Glutamatergic neuron (in vitro differentiated cells): ENCODE data around the gene NISCH. TPM values are rescaled to one million over a fixed set of nuclear protein-coding genes. Genes with fewer than 3 reads are reported as not detected.
A peak's percentile ranks its signal among the peaks of the same experiment; 100 is the strongest.

Experiments
- DNase-seq: peaks from one replicate; pipeline ENCODE4 v3.0.0; 2022
- H3K27ac Mint-ChIP-seq: one replicate; pipeline ENCODE4 v1.8.0; 2020; ENCODE audit warnings: mild to moderate bottlenecking, mixed read lengths, inconsistent platforms; ENCODE audit not compliant: unreplicated experiment
- H3K27me3 Mint-ChIP-seq: one replicate; pipeline ENCODE4 v1.8.0; 2020; ENCODE audit warnings: mild to moderate bottlenecking, moderate library complexity, mixed read lengths, inconsistent platforms; ENCODE audit not compliant: unreplicated experiment
- H3K36me3 Mint-ChIP-seq: one replicate; pipeline ENCODE4 v1.8.0; 2020; ENCODE audit warnings: mild to moderate bottlenecking, mixed read lengths, inconsistent platforms; ENCODE audit not compliant: unreplicated experiment
- H3K4me1 Mint-ChIP-seq: one replicate; pipeline ENCODE4 v1.8.0; 2020; ENCODE audit warnings: mild to moderate bottlenecking, low read depth, mixed read lengths, inconsistent platforms; ENCODE audit not compliant: unreplicated experiment
- H3K4me3 Mint-ChIP-seq: one replicate; pipeline ENCODE4 v1.8.0; 2020; ENCODE audit warnings: mild to moderate bottlenecking, mixed read lengths, inconsistent platforms; ENCODE audit not compliant: unreplicated experiment
- H3K9me3 Mint-ChIP-seq: one replicate; pipeline ENCODE4 v1.8.0; 2020; ENCODE audit warnings: mild to moderate bottlenecking, moderate library complexity, mixed read lengths, inconsistent platforms; ENCODE audit not compliant: unreplicated experiment
- CTCF ChIP-seq: fragments of 200-600 bp; sonication (generic); IDR thresholded peaks from one replicate; pipeline ENCODE4 v1.5.0; 2021; ENCODE audit not compliant: partially characterized antibody, unreplicated experiment
- total RNA-seq: library from RNA; stranded (reverse); fragmentation: NEBNext Ultra II Directional; extraction: Animal tissue kit (Norgen Biotek cat#: 25700); gene quantifications from one replicate; pipeline ENCODE4 v1.2.1, GENCODE V29; 2021; ENCODE audit not compliant: unreplicated experiment

The NISCH gene
- total RNA-seq, 1 donor from 2014 or later, result 280 TPM

- no peak for DNase-seq
- Mint-ChIP-seq H3K4me1 (peaks cover 6% of the 10 kb centered on the region), H3K36me3 (no peaks in the 10 kb centered on the region), H3K27me3 (peaks cover 5% of the 10 kb centered on the region), H3K27ac (no peak overlapping the region), H3K4me3 (no peak overlapping the region), H3K9me3 (peaks cover 5% of the 10 kb centered on the region)
- TF ChIP-seq CTCF, result no peak
Measured at GRCh38 chr3:52520716-52521487, 65.5 kb downstream of the NISCH start.

GRCh38 chr3:52521488-52521824 is 66.1 kb downstream of the NISCH start:
- Mint-ChIP-seq H3K36me3 (no peaks in the 10 kb centered on the region), H3K27me3 (peaks cover 6% of the 10 kb centered on the region), H3K4me3 (no peak overlapping the region), H3K27ac (no peak overlapping the region), H3K4me1 (peaks cover 6% of the 10 kb centered on the region), H3K9me3 (peaks cover 5% of the 10 kb centered on the region)
- no peak for TF ChIP-seq CTCF
- no peak for DNase-seq

GRCh38 chr3:52521881-52522650 is 66.7 kb downstream of the NISCH start:
- no peaks in the 10 kb centered on the region for H3K36me3 Mint-ChIP-seq
- H3K4me1 Mint-ChIP-seq, result peaks cover 6% of the 10 kb centered on the region
- H3K4me3 Mint-ChIP-seq, result no peak overlapping the region
- H3K27ac Mint-ChIP-seq, result no peak overlapping the region
- DNase-seq, result peak; percentile 13
- TF ChIP-seq CTCF, result no peak
- H3K27me3 Mint-ChIP-seq, result peaks cover 6% of the 10 kb centered on the region
- H3K9me3 Mint-ChIP-seq, result peaks cover 5% of the 10 kb centered on the region

GRCh38 chr3:52522651-52523251 is 67.3 kb downstream of the NISCH start:
- Mint-ChIP-seq H3K4me3 (no peak overlapping the region), H3K4me1 (peaks cover 6% of the 10 kb centered on the region), H3K9me3 (peaks cover 5% of the 10 kb centered on the region), H3K36me3 (no peaks in the 10 kb centered on the region), H3K27me3 (peaks cover 6% of the 10 kb centered on the region), H3K27ac (no peak overlapping the region)
- DNase-seq, result peak; percentile 16
- no peak for TF ChIP-seq CTCF
